HEK293 (cell line): Measurements from ENCODE around the gene LRP1B.

Experiments used
- CTCF ChIA-PET: fragments of 350-600 bp; formaldehyde crosslinking; extraction: SDS; loops from one replicate; lab custom pipeline; 2021; ENCODE audit warnings: antibody characterized with exemption; lab: Yijun Ruan, JAX
- POLR2A ChIA-PET: fragments of 300-600 bp; formaldehyde crosslinking; extraction: SDS; loops from one replicate; lab custom pipeline; 2020; ENCODE audit warnings: antibody characterized with exemption, inconsistent platforms; lab: Yijun Ruan, JAX
- H3K27ac ChIP-seq: fragments of 200-500 bp; sonication (Bioruptor generic); 2 replicates; pipeline ENCODE4 v1.5.1; 2014; ENCODE audit warnings: low read depth, low read length, control low read depth, inconsistent platforms; ENCODE audit errors: extremely low read depth
- H3K36me3 ChIP-seq, 2 experiments: fragments of 200-500 bp in 1 of 2; sonication (Bioruptor generic) in 1 of 2; 1 replicate in 1 of 2; 2 replicates in 1 of 2; pipeline ENCODE4 v1.5.1; 2014 to 2017; ENCODE audit warnings: inconsistent platforms in 2 of 2, low read length in 2 of 2; ENCODE audit not compliant: control insufficient read depth in 2 of 2, insufficient read depth in 1 of 2
- H3K4me1 ChIP-seq: fragments of 200-500 bp; sonication (Bioruptor generic); 2 replicates; pipeline ENCODE4 v1.5.1; 2014; ENCODE audit warnings: mild to moderate bottlenecking, low read length, inconsistent platforms; ENCODE audit not compliant: control insufficient read depth, insufficient read depth
- H3K4me3 ChIP-seq: 2 replicates; pipeline ENCODE4 v1.5.1; 2011; ENCODE audit warnings: low read depth, mild to moderate bottlenecking, control low read depth, low read length, moderate library complexity
- H3K9me3 ChIP-seq: fragments of 200-500 bp; sonication (Bioruptor generic); 2 replicates; pipeline ENCODE4 v1.5.1; 2014; ENCODE audit warnings: low read depth, low read length, inconsistent platforms; ENCODE audit not compliant: control insufficient read depth, insufficient read depth
- BCL6B ChIP-seq: fragments of 450-650 bp; formaldehyde crosslinking; IDR thresholded peaks from 2 replicates; pipeline ENCODE4 v1.5.1; 2017; ENCODE audit warnings: missing biosample characterization, missing genetic modification characterization
- IKZF3 ChIP-seq: fragments of 450-650 bp; IDR thresholded peaks from 2 replicates; pipeline ENCODE4 v1.5.0; 2018; ENCODE audit warnings: missing biosample characterization, mild to moderate bottlenecking, missing genetic modification characterization, moderate library complexity
- KLF10 ChIP-seq: fragments of 450-650 bp; IDR thresholded peaks from 2 replicates; pipeline ENCODE4 v1.5.1; 2018; ENCODE audit warnings: missing biosample characterization, mild to moderate bottlenecking, missing genetic modification characterization
- KLF17 ChIP-seq: fragments of 450-650 bp; formaldehyde crosslinking; IDR thresholded peaks from 2 replicates; pipeline ENCODE4 v1.5.1; 2016; ENCODE audit warnings: missing biosample characterization, missing genetic modification characterization
- KLF7 ChIP-seq: fragments of 450-650 bp; formaldehyde crosslinking; IDR thresholded peaks from 2 replicates; pipeline ENCODE4 v1.5.1; 2016; ENCODE audit warnings: missing biosample characterization, missing genetic modification characterization, borderline replicate concordance
- OVOL3 ChIP-seq: fragments of 450-650 bp; formaldehyde crosslinking; IDR thresholded peaks from 2 replicates; pipeline ENCODE4 v1.5.1; 2016; ENCODE audit warnings: missing biosample characterization, missing genetic modification characterization
- REPIN1 ChIP-seq: fragments of 450-650 bp; formaldehyde crosslinking; IDR thresholded peaks from 2 replicates; pipeline ENCODE4 v1.5.1; 2017; ENCODE audit warnings: missing biosample characterization, missing genetic modification characterization, low read depth
- ZEB2 ChIP-seq: fragments of 450-650 bp; formaldehyde crosslinking; IDR thresholded peaks from 2 replicates; pipeline ENCODE4 v1.5.1; 2016; ENCODE audit warnings: missing biosample characterization, missing genetic modification characterization
- ZFHX2 ChIP-seq: fragments of 450-650 bp; formaldehyde crosslinking; conservative IDR thresholded peaks from 2 replicates; pipeline ENCODE4 v1.5.1; 2016; ENCODE audit warnings: missing biosample characterization, missing genetic modification characterization
- ZIC2 ChIP-seq: fragments of 450-650 bp; formaldehyde crosslinking; IDR thresholded peaks from 2 replicates; pipeline ENCODE4 v1.5.1; 2016; ENCODE audit warnings: missing biosample characterization, missing genetic modification characterization
- ZNF133 ChIP-seq: fragments of 450-650 bp; formaldehyde crosslinking; IDR thresholded peaks from 2 replicates; pipeline ENCODE4 v1.5.1; 2016; ENCODE audit warnings: missing biosample characterization, missing genetic modification characterization
- ZNF146 ChIP-seq: fragments of 450-650 bp; formaldehyde crosslinking; IDR thresholded peaks from 2 replicates; pipeline ENCODE4 v1.5.1; 2016; ENCODE audit warnings: missing biosample characterization, missing genetic modification characterization
- ZNF155 ChIP-seq: fragments of 450-650 bp; formaldehyde crosslinking; IDR thresholded peaks from 2 replicates; pipeline ENCODE4 v1.5.1; 2016; ENCODE audit warnings: missing biosample characterization, missing genetic modification characterization
- ZNF157 ChIP-seq: fragments of 450-650 bp; formaldehyde crosslinking; IDR thresholded peaks from 2 replicates; pipeline ENCODE4 v1.5.1; 2016; ENCODE audit warnings: missing biosample characterization, missing genetic modification characterization
- ZNF16 ChIP-seq: fragments of 450-650 bp; formaldehyde crosslinking; IDR thresholded peaks from 2 replicates; pipeline ENCODE4 v1.5.1; 2016; ENCODE audit warnings: low read depth, missing biosample characterization, missing genetic modification characterization
- ZNF274 ChIP-seq, 2 experiments: fragments of 200-500 bp in 1 of 2; fragments of 450-650 bp in 1 of 2; sonication (Bioruptor generic) in 1 of 2; formaldehyde crosslinking in 1 of 2; IDR thresholded peaks; 2 replicates each; pipeline versions ENCODE4 v1.5.1 to v1.6.1; 2014 to 2016; ENCODE audit warnings: borderline replicate concordance in 1 of 2, inconsistent platforms in 1 of 2, low read length in 1 of 2, missing biosample characterization in 1 of 2, missing genetic modification characterization in 1 of 2
- ZNF292 ChIP-seq: fragments of 450-650 bp; formaldehyde crosslinking; IDR thresholded peaks from 2 replicates; pipeline ENCODE4 v1.5.1; 2016; ENCODE audit warnings: low read depth, missing biosample characterization, missing genetic modification characterization, borderline replicate concordance
- ZNF302 ChIP-seq: fragments of 450-650 bp; formaldehyde crosslinking; IDR thresholded peaks from 2 replicates; pipeline ENCODE4 v1.5.1; 2016; ENCODE audit warnings: missing biosample characterization, missing genetic modification characterization, low read depth
- ZNF362 ChIP-seq: fragments of 450-650 bp; formaldehyde crosslinking; IDR thresholded peaks from 2 replicates; pipeline ENCODE4 v1.5.1; 2016; ENCODE audit warnings: missing biosample characterization, missing genetic modification characterization
- ZNF404 ChIP-seq: fragments of 450-650 bp; formaldehyde crosslinking; IDR thresholded peaks from 2 replicates; pipeline ENCODE4 v1.5.1; 2017; ENCODE audit warnings: missing biosample characterization, missing genetic modification characterization
- ZNF555 ChIP-seq: fragments of 450-650 bp; formaldehyde crosslinking; conservative IDR thresholded peaks from 2 replicates; pipeline ENCODE4 v1.5.1; 2017; ENCODE audit warnings: missing biosample characterization, mild to moderate bottlenecking, missing genetic modification characterization, inconsistent platforms
- ZNF558 ChIP-seq: fragments of 450-650 bp; formaldehyde crosslinking; IDR thresholded peaks from 2 replicates; pipeline ENCODE4 v1.5.1; 2016; ENCODE audit warnings: missing biosample characterization, missing genetic modification characterization
- ZNF600 ChIP-seq: fragments of 450-650 bp; formaldehyde crosslinking; IDR thresholded peaks from 2 replicates; pipeline ENCODE4 v1.5.1; 2016; ENCODE audit warnings: missing biosample characterization, missing genetic modification characterization
- ZNF658 ChIP-seq: fragments of 450-650 bp; formaldehyde crosslinking; IDR thresholded peaks from 2 replicates; pipeline ENCODE4; 2016; ENCODE audit warnings: missing biosample characterization, missing genetic modification characterization
- ZNF677 ChIP-seq: fragments of 450-650 bp; IDR thresholded peaks from 2 replicates; pipeline ENCODE4 v1.5.0; 2018; ENCODE audit warnings: missing biosample characterization, mild to moderate bottlenecking, missing genetic modification characterization, moderate library complexity
- ZNF768 ChIP-seq: fragments of 450-650 bp; formaldehyde crosslinking; IDR thresholded peaks from 2 replicates; pipeline ENCODE4 v1.5.1; 2018; ENCODE audit warnings: missing biosample characterization, mild to moderate bottlenecking, missing genetic modification characterization
- ZXDB ChIP-seq: fragments of 450-650 bp; formaldehyde crosslinking; IDR thresholded peaks from 2 replicates; pipeline ENCODE4 v1.5.1; 2016; ENCODE audit warnings: missing biosample characterization, missing genetic modification characterization
- TF ChIP-seq, protein P1 (sequence below): fragments of 450-650 bp; formaldehyde crosslinking; IDR thresholded peaks from 2 replicates; pipeline ENCODE4 v1.5.1; 2016; ENCODE audit warnings: missing biosample characterization, missing genetic modification characterization
- TF ChIP-seq, protein P2 (sequence below): fragments of 450-650 bp; formaldehyde crosslinking; optimal IDR thresholded peaks from 2 replicates; pipeline ENCODE3; 2016; ENCODE audit warnings: missing biosample characterization, mild to moderate bottlenecking, missing genetic modification characterization

The LRP1B gene

GRCh38 chr2:141280037-141280436 lies 850.8 kb downstream of the LRP1B start:
- ChIA-PET CTCF (interaction anchor here (1.2 kb wide), 1 partner anchor 134 kb away, joined by 3 read pairs; no protein-coding TSS in a partner anchor), POLR2A (no interaction called here)
- TF ChIP-seq OVOL3 (tag by site-specific recombination) (no peak), ZNF146 (tag by site-specific recombination) (no peak), ZNF133 (tag by site-specific recombination) (no peak), ZNF292 (no peak), ZNF16 (tag by site-specific recombination) (no peak), IKZF3 (no peak), REPIN1 (tag by site-specific recombination) (no peak), ZIC2 (no peak), BCL6B (tag by site-specific recombination) (no peak), KLF10 (tag by site-specific recombination) (no peak), ZNF362 (tag by site-specific recombination) (no peak), ZXDB (tag by site-specific recombination) (no peak), ZFHX2 (tag by site-specific recombination) (no peak), ZNF600 (no peak), ZNF768 (tag by site-specific recombination) (no peak)
- TF ChIP-seq, protein P1, sequence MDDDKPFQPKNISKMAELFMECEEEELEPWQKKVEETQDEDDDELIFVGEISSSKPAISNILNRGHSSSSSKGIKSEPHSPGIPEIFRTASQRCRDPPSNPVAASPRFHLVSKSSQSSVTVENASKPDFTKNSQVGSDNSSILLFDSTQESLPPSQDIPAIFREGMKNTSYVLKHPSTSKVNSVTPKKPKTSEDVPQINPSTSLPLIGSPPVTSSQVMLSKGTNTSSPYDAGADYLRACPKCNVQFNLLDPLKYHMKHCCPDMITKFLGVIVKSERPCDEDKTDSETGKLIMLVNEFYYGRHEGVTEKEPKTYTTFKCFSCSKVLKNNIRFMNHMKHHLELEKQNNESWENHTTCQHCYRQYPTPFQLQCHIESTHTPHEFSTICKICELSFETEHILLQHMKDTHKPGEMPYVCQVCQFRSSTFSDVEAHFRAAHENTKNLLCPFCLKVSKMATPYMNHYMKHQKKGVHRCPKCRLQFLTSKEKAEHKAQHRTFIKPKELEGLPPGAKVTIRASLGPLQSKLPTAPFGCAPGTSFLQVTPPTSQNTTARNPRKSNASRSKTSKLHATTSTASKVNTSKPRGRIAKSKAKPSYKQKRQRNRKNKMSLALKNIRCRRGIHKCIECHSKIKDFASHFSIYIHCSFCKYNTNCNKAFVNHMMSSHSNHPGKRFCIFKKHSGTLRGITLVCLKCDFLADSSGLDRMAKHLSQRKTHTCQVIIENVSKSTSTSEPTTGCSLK = no peak
- TF ChIP-seq, protein P2, sequence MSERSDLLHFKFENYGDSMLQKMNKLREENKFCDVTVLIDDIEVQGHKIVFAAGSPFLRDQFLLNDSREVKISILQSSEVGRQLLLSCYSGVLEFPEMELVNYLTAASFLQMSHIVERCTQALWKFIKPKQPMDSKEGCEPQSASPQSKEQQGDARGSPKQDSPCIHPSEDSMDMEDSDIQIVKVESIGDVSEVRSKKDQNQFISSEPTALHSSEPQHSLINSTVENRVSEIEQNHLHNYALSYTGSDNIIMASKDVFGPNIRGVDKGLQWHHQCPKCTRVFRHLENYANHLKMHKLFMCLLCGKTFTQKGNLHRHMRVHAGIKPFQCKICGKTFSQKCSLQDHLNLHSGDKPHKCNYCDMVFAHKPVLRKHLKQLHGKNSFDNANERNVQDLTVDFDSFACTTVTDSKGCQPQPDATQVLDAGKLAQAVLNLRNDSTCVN (tag by site-specific recombination) = no peak
- Histone ChIP-seq H3K4me1 (no peaks in the 10 kb centered on the region), H3K27ac (no peak overlapping the region), H3K9me3 (no peaks in the 10 kb centered on the region), H3K36me3 (no peaks in the 10 kb centered on the region), H3K4me3 (no peak overlapping the region)

DNA sequence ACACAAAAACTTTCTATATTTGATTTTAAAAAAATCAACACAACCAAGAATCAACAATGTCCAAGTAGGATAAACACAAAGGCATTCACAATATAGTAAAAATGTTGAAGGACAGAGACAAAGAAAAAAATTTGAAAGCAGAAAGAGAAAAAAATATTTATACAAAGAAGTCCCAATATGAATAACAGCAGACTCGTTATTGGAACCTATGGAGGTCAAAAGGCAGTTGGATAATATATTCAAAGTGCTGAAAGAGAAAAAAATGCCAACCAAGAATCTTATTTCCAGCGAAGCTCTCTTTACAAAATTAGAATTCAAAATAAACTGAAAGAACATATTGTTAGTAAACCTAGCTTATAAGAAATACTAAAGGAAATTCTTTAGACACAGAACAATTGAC lies 859.5 kb downstream of the LRP1B start:
- no peaks in the 10 kb centered on the region for H3K4me1 ChIP-seq
- ChIA-PET POLR2A (no interaction called here), CTCF (no interaction called here)
- H3K36me3 ChIP-seq = no peaks in the 10 kb centered on the region
- TF ChIP-seq KLF7 (tag by site-specific recombination) (no peak), KLF17 (no peak), ZNF658 (no peak), ZNF677 (tag by site-specific recombination) (no peak), ZNF274 (IDR thresholded peaks at IDR 0.05; ENCODE audit: low read length) (no peak), ZNF274 (tag by site-specific recombination; IDR thresholded peaks at IDR 0.05; ENCODE audit: borderline replicate concordance) (no peak), ZNF558 (tag by site-specific recombination) (no peak), ZNF157 (tag by site-specific recombination) (no peak), ZIC2 (no peak), ZNF146 (tag by site-specific recombination) (no peak), ZNF155 (tag by site-specific recombination) (no peak), ZNF555 (tag by site-specific recombination) (no peak), ZNF404 (tag by site-specific recombination) (no peak), ZNF292 (no peak), ZEB2 (no peak), ZNF302 (tag by site-specific recombination) (no peak)
- H3K4me3 ChIP-seq = no peak overlapping the region
- no peaks in the 10 kb centered on the region for H3K9me3 ChIP-seq
- no peak overlapping the region for H3K27ac ChIP-seq
